Ramos (cell line): ENCODE results near the gene ZCCHC24.

Experiments used
- in situ Hi-C: fragments of 300-500 bp; cut with MboI; formaldehyde crosslinking; loops from one replicate; pipeline ENCODE4 v1.14.3; 2022; ENCODE audit warnings: low sequenced_read_pairs; ENCODE audit not compliant: unreplicated experiment

The ZCCHC24 gene

GRCh38 chr10:79377557-79378382 is 67.7 kb downstream of the ZCCHC24 start:
- in situ Hi-C loops, result loop anchor here (10.0 kb wide), 1 partner anchor 87 kb away; no protein-coding TSS in a partner anchor

GRCh38 chr10:79376751-79377556 is 68.5 kb downstream of the ZCCHC24 start:
- in situ Hi-C loops, result loop anchor here (10.0 kb wide), 1 partner anchor 88 kb away; no protein-coding TSS in a partner anchor

GRCh38 chr10:79376078-79376628 is 69.3 kb downstream of the ZCCHC24 start:
- in situ Hi-C loops, result loop anchor here (10.0 kb wide), 1 partner anchor 89 kb away; no protein-coding TSS in a partner anchor

GRCh38 chr10:79375321-79376077 is 69.9 kb downstream of the ZCCHC24 start:
- in situ Hi-C loops, result loop anchor here (10.0 kb wide), 1 partner anchor 89 kb away; no protein-coding TSS in a partner anchor

GRCh38 chr10:79374312-79375191 is 70.9 kb downstream of the ZCCHC24 start:
- in situ Hi-C loops, result loop anchor here (10.0 kb wide), 1 partner anchor 90 kb away; no protein-coding TSS in a partner anchor

- in situ Hi-C loops, result loop anchor here (10.0 kb wide), 1 partner anchor 92 kb away; no protein-coding TSS in a partner anchor
These were observed 72.6 kb downstream of the ZCCHC24 start for GRCh38 chr10:79372871-79373270.

- in situ Hi-C loops, result no loop called here
These were observed 77.8 kb downstream of the ZCCHC24 start for GRCh38 chr10:79367426-79368189.

- in situ Hi-C loops, result no loop called here
These were observed 83.6 kb downstream of the ZCCHC24 start for GRCh38 chr10:79361726-79362397.

- in situ Hi-C loops, result no loop called here
These were observed 84.7 kb downstream of the ZCCHC24 start for GRCh38 chr10:79360499-79361342.

GRCh38 chr10:79359816-79360498 is 85.5 kb downstream of the ZCCHC24 start:
- in situ Hi-C loops, result no loop called here

GRCh38 chr10:79358811-79359210 is 86.6 kb downstream of the ZCCHC24 start:
- in situ Hi-C loops, result no loop called here

- in situ Hi-C loops, result no loop called here
These were observed 88.2 kb downstream of the ZCCHC24 start for GRCh38 chr10:79357180-79357579.

GRCh38 chr10:79356104-79356503 is 89.3 kb downstream of the ZCCHC24 start:
- in situ Hi-C loops, result no loop called here

- in situ Hi-C loops, result no loop called here
These were observed 89.9 kb downstream of the ZCCHC24 start for GRCh38 chr10:79355420-79356017.

- in situ Hi-C loops, result no loop called here
These were observed 90.8 kb downstream of the ZCCHC24 start for GRCh38 chr10:79354615-79355014.

GRCh38 chr10:79354141-79354540 is 91.3 kb downstream of the ZCCHC24 start:
- in situ Hi-C loops, result no loop called here
